Keratinocyte (primary cell): ENCODE measurements around the gene ADO. TPM values are rescaled to one million over a fixed set of nuclear protein-coding genes. Genes with fewer than 3 reads are reported as not detected.

Experiments used
- DNase-seq: peaks from one replicate; pipeline ENCODE4 v3.0.0-alpha.2; 2011; ENCODE audit warnings: low read depth, missing footprints, low spot score
- FAIRE-seq: peaks from 2 replicates; lab custom pipeline; 2011; peaks lifted over from hg19 to GRCh38; lab: Jason Lieb, UNC
- H2AFZ ChIP-seq: 2 replicates; pipeline ENCODE4 v1.6.0; 2012; ENCODE audit warnings: low read length, control low read depth, inconsistent platforms; ENCODE audit not compliant: control insufficient read depth
- H3K27ac ChIP-seq: 2 replicates; pipeline ENCODE4 v1.5.1; 2011; ENCODE audit warnings: low read length; ENCODE audit not compliant: control insufficient read depth, insufficient read depth
- H3K27me3 ChIP-seq: 3 replicates; pipeline ENCODE4 v1.6.0; 2011; ENCODE audit warnings: low read length; ENCODE audit not compliant: control insufficient read depth, insufficient read depth; ENCODE audit errors: extremely low read depth
- H3K36me3 ChIP-seq, 2 experiments: 2 replicates in 1 of 2; 3 replicates in 1 of 2; pipeline ENCODE4 v1.5.1; 2011; ENCODE audit warnings: low read length in 2 of 2, mild to moderate bottlenecking in 1 of 2; ENCODE audit not compliant: control insufficient read depth in 2 of 2, insufficient read depth in 2 of 2; ENCODE audit errors: extremely low read depth in 1 of 2
- H3K4me1 ChIP-seq: 3 replicates; pipeline ENCODE4 v1.5.1; 2011; ENCODE audit warnings: low read length; ENCODE audit not compliant: control insufficient read depth, insufficient read depth; ENCODE audit errors: extremely low read depth
- H3K4me2 ChIP-seq: 3 replicates; pipeline ENCODE4 v1.6.0; 2011; ENCODE audit warnings: low read depth, low read length; ENCODE audit not compliant: control insufficient read depth, insufficient read depth; ENCODE audit errors: extremely low read depth
- H3K4me3 ChIP-seq, 3 experiments: fragments of 200-600 bp in 1 of 3; sonication (generic) in 1 of 3; 2 replicates in 2 of 3; 3 replicates in 1 of 3; pipeline ENCODE4 v1.5.1; 2011 to 2016; ENCODE audit warnings: low read length in 3 of 3, mild to moderate bottlenecking in 3 of 3, control low read depth in 2 of 3, inconsistent platforms in 1 of 3, low read depth in 1 of 3, mixed read lengths in 1 of 3, mixed run types in 1 of 3, moderate library complexity in 1 of 3; ENCODE audit not compliant: control insufficient read depth in 2 of 3, insufficient read depth in 2 of 3; ENCODE audit errors: extremely low read depth in 1 of 3
- H3K79me2 ChIP-seq: 2 replicates; pipeline ENCODE4 v1.6.0; 2012; ENCODE audit warnings: low read length; ENCODE audit not compliant: control insufficient read depth, insufficient read depth
- H3K9ac ChIP-seq: 3 replicates; pipeline ENCODE4 v1.6.0; 2011; ENCODE audit warnings: low read length; ENCODE audit not compliant: control insufficient read depth, insufficient read depth; ENCODE audit errors: extremely low read depth
- H3K9me1 ChIP-seq: 3 replicates; pipeline ENCODE4 v1.6.0; 2011; ENCODE audit warnings: low read length; ENCODE audit not compliant: control insufficient read depth, insufficient read depth; ENCODE audit errors: extremely low read depth
- H3K9me3 ChIP-seq: 2 replicates; pipeline ENCODE4 v1.5.1; 2012; ENCODE audit warnings: low read depth, low read length; ENCODE audit not compliant: control insufficient read depth
- H4K20me1 ChIP-seq: 3 replicates; pipeline ENCODE4 v1.6.0; 2011; ENCODE audit warnings: low read length; ENCODE audit not compliant: control insufficient read depth, insufficient read depth; ENCODE audit errors: extremely low read depth
- CTCF ChIP-seq, 3 experiments: IDR thresholded peaks in 1 of 3; conservative IDR thresholded peaks in 1 of 3; optimal IDR thresholded peaks in 1 of 3; 2 replicates in 2 of 3; 3 replicates in 1 of 3; pipeline versions ENCODE3 to v1.5.1; 2011; ENCODE audit warnings: low read length in 3 of 3, mild to moderate bottlenecking in 3 of 3, moderate library complexity in 2 of 3, control low read depth in 1 of 3, inconsistent platforms in 1 of 3; ENCODE audit not compliant: insufficient read depth in 2 of 3; ENCODE audit errors: extremely low read depth in 1 of 3
- EZH2 ChIP-seq: IDR thresholded peaks from one replicate; pipeline ENCODE4 v1.6.1; 2012; ENCODE audit warnings: inconsistent platforms, mild to moderate bottlenecking, low read length, moderate library complexity
- dilution Hi-C: fragments of 300-500 bp; cut with MboI; formaldehyde crosslinking; loops from one replicate; pipeline ENCODE4 v1.7.0; 2020; ENCODE audit warnings: low sequenced_read_pairs; ENCODE audit not compliant: extremely low pct_ligation_motif_present
- polyA plus RNA-seq, 5 experiments: library from polyadenylated mRNA; depleted of rRNA in 3 of 5; stranded (reverse) in 3 of 5; stranded (forward) in 1 of 5; unstranded in 1 of 5; fragments of >200 nt; gene quantifications; 1 replicate in 1 of 5; 2 replicates in 3 of 5; 3 replicates in 1 of 5; pipeline versions ENCODE4 v1.2.1 to v1.2.3, GENCODE V29; 2011 to 2012; ENCODE audit warnings: missing spikeins in 2 of 5, low read depth in 1 of 5, low replicate concordance in 1 of 5

The ADO gene
- polyA plus RNA-seq, 1 donor (not counting 4 experiments of a cell fraction or from before 2014, with no cell fraction given), result 16.5 TPM

GRCh38 chr10:62839590-62839989 lies 35.1 kb downstream of the ADO start:
- Histone ChIP-seq H3K36me3 (no peaks in the 10 kb centered on the region), H3K9me3 (no peaks in the 10 kb centered on the region), H3K4me3 (no peak overlapping the region), H3K4me1 (no peaks in the 10 kb centered on the region), H3K9ac (no peak overlapping the region), H3K27me3 (no peaks in the 10 kb centered on the region), H2AFZ (no peak overlapping the region), H3K79me2 (no peaks in the 10 kb centered on the region), H4K20me1 (no peaks in the 10 kb centered on the region), H3K4me2 (no peak overlapping the region), H3K9me1 (no peaks in the 10 kb centered on the region), H3K27ac (no peak overlapping the region)
- dilution Hi-C loops, result no loop called here
- FAIRE-seq, result no peak
- no peak for DNase-seq
- no peak for TF ChIP-seq CTCF (optimal IDR thresholded peaks at IDR 0.05 in 1 of 3, IDR thresholded peaks at IDR 0.05 in 1 of 3, conservative IDR thresholded peaks at IDR 0.05 in 1 of 3; ENCODE audit: extremely low read depth in 1 of 3, insufficient read depth in 2 of 3, low read length in 3 of 3)
- TF ChIP-seq EZH2, result no peak

- Histone ChIP-seq H2AFZ (no peak overlapping the region), H3K9ac (no peak overlapping the region), H4K20me1 (no peaks in the 10 kb centered on the region), H3K9me3 (no peaks in the 10 kb centered on the region), H3K27ac (no peak overlapping the region), H3K4me2 (no peak overlapping the region), H3K4me1 (no peaks in the 10 kb centered on the region), H3K27me3 (no peaks in the 10 kb centered on the region), H3K4me3 (no peak overlapping the region), H3K79me2 (no peaks in the 10 kb centered on the region), H3K9me1 (no peaks in the 10 kb centered on the region), H3K36me3 (no peaks in the 10 kb centered on the region)
- dilution Hi-C loops, result no loop called here
- FAIRE-seq (no peak), DNase-seq (no peak)
- TF ChIP-seq CTCF (optimal IDR thresholded peaks at IDR 0.05 in 1 of 3, IDR thresholded peaks at IDR 0.05 in 1 of 3, conservative IDR thresholded peaks at IDR 0.05 in 1 of 3; ENCODE audit: extremely low read depth in 1 of 3, insufficient read depth in 2 of 3, low read length in 3 of 3), result no peak
- no peak for TF ChIP-seq EZH2
Measured at GRCh38 chr10:62842983-62843382, 38.5 kb downstream of the ADO start.
